Limb (tissue), 2 donors: ENCODE data around the gene FAM120C.
A peak's percentile ranks its signal among the peaks of the same experiment; 100 is the strongest.

ENCODE experiments used
- DNase-seq, 2 donors: peaks; one replicate each; pipeline ENCODE4 v3.0.0-alpha.2; 2016; ENCODE audit errors: extremely low spot score in 2 of 2

The FAM120C gene

GRCh38 chrX:54182864-54183613 lies at the start of gene FAM120C:
Gene FAM120C (minus strand): TSS chrX:54183254. CDS start chrX:54183198, 56 bp downstream.
- peak; percentile 61 to 90 for DNase-seq

GRCh38 chrX:54230435-54231148 lies 47.5 kb upstream of the FAM120C start:
- no peak for DNase-seq

GRCh38 chrX:54223581-54223980 lies 40.5 kb upstream of the FAM120C start:
- DNase-seq: no peak

- no peak for DNase-seq
Measured at GRCh38 chrX:54213603-54214002, 30.5 kb upstream of the FAM120C start.

GRCh38 chrX:54208531-54208930 lies 25.5 kb upstream of the FAM120C start:
- DNase-seq: no peak

GRCh38 chrX:54198262-54198661 lies 15.2 kb upstream of the FAM120C start:
- no peak for DNase-seq

- DNase-seq: no peak
Measured at GRCh38 chrX:54194982-54195588, 12.0 kb upstream of the FAM120C start.

- DNase-seq: no peak
Measured at GRCh38 chrX:54193085-54193821, 10.2 kb upstream of the FAM120C start.

- DNase-seq: no peak
Measured at GRCh38 chrX:54184474-54184873, 1.4 kb upstream of the FAM120C start.

GRCh38 chrX:54182194-54182863 lies 725 bp downstream of the FAM120C start:
- peak in 1 of 2 donors; percentile 46 for DNase-seq

GRCh38 chrX:54181202-54181953 lies 1.7 kb downstream of the FAM120C start:
- DNase-seq: peak in 1 of 2 donors; percentile 30

- no peak for DNase-seq
Measured at GRCh38 chrX:54180403-54180802, 2.7 kb downstream of the FAM120C start.

- no peak for DNase-seq
Measured at GRCh38 chrX:54178100-54178940, 4.7 kb downstream of the FAM120C start.

GRCh38 chrX:54177306-54177705 lies 5.7 kb downstream of the FAM120C start:
- DNase-seq: no peak

- no peak for DNase-seq
Measured at GRCh38 chrX:54173791-54174190, 9.3 kb downstream of the FAM120C start.

- no peak for DNase-seq
Measured at GRCh38 chrX:54172455-54172854, 10.6 kb downstream of the FAM120C start.

GRCh38 chrX:54171527-54172250 lies 11.4 kb downstream of the FAM120C start:
- no peak for DNase-seq

- DNase-seq: no peak
Measured at GRCh38 chrX:54171091-54171490, 12.0 kb downstream of the FAM120C start.

GRCh38 chrX:54166915-54167314 lies 16.1 kb downstream of the FAM120C start:
- DNase-seq: no peak
